Right renal pelvis (tissue), 4 donors: ENCODE data around the gene INPPL1. TPM values are rescaled to one million over a fixed set of nuclear protein-coding genes. Genes with fewer than 3 reads are reported as not detected.

Experiments
- DNase-seq, 4 donors: peaks; one replicate each; pipeline ENCODE4 v3.0.0-alpha.2; 2013; ENCODE audit warnings: low read depth in 4 of 4, low spot score in 3 of 4, missing footprints in 1 of 4
- polyA plus RNA-seq, 4 donors: library from polyadenylated mRNA; unstranded; fragments of 120-200 nt; gene quantifications; one replicate each; pipeline ENCODE4 v1.2.1, GENCODE V29; 2013; ENCODE audit not compliant: insufficient read length in 4 of 4

INPPL1 gene
- polyA plus RNA-seq, 4 donors = 131 to 171 (median 145) TPM

- DNase-seq = no peak
Measured at GRCh38 chr11:72230764-72231365, 6.3 kb downstream of the INPPL1 start.

DNA sequence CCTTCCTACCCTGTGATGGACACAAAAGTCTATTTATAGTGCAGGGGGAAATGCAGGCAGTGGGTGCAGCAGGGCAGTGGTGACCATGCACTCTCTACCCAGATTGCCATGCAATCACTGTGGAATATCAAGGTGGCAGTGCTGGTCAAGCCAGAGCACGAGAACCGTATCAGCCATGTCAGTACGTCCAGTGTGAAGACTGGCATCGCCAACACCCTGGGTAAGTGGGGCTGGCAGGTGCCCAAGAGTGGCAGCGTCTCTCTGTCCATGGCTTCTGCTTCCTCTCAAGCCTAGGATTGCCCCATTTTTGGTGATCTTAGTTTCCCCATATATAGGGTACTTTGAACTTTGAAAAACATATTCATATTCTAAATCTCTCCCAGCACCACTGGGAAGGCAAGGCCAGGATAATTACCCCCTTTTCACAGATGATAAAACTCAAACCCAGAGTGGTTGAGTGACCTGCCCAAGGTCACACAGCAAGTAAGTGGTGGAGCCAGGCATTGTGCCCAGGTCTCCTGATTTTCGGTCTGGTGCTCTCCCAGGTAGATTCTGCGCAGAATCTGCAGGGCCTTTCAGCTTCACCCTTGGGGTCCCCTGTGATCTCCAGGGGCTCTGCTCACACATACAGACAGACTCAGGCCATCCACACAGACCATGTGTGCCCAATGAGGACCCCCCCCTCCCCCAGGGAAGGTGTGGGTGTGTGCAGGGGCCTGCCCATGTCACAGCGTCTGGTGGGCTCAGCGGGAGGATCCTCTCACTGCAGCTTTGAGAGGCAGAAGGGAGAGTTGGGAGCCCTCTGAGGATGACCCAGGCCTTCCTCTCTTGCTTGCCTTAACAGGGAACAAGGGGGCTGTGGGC, 7.1 kb downstream of the INPPL1 start:
- no peak for DNase-seq

- no peak for DNase-seq
Measured at GRCh38 chr11:72232260-72233055, 7.9 kb downstream of the INPPL1 start.

GRCh38 chr11:72233056-72233772, 8.6 kb downstream of the INPPL1 start:
- DNase-seq = no peak

DNA sequence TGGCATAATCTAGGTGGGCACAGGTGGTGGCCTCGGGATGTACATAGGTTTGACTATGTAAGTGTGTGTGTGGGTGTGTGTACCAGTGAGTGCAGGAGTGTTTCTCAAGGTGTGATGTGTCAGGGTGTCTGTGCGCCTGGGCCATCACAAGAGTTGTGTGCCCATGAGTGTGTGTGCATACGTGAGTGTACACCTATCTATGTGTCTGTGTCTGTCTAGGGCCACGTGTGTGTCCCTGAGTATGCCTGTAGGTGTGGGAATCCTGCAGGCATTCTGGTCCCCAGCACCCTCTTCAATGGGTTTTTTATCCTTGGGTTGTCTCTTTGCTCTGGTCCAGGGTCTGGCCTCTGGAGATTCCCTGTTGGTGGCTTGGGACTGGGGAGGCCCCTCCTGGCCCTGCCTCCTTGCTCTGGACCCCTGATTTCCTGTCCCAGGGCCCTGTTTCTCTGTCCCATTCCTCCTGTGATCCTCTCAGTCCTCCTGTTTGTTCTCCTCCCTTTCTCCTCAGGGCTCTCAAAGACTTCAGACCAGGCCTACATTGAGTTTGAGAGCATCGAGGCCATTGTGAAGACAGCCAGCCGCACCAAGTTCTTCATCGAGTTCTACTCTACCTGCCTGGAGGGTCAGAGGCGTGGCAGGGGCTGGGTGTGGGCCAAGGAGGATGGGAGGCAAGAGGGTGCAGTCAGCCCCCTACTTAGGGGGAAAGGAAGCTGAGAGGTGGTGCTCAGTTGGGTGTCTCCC, 9.4 kb downstream of the INPPL1 start:
- DNase-seq = no peak

DNA sequence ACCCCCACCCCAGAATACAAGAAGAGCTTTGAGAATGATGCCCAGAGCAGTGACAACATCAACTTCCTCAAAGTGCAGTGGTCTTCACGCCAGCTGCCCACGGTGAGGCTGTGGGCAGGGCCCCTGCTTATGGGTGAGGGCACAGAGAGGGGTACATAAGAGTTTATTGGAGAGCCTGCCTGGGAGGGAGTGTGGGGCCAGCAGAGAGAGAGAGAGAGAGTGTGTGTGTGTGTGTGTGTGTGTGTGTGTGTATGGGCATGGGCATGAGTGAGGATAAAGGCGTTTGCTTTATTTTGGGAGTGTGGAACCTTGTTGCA, 9.9 kb downstream of the INPPL1 start:
- DNase-seq = no peak

DNA sequence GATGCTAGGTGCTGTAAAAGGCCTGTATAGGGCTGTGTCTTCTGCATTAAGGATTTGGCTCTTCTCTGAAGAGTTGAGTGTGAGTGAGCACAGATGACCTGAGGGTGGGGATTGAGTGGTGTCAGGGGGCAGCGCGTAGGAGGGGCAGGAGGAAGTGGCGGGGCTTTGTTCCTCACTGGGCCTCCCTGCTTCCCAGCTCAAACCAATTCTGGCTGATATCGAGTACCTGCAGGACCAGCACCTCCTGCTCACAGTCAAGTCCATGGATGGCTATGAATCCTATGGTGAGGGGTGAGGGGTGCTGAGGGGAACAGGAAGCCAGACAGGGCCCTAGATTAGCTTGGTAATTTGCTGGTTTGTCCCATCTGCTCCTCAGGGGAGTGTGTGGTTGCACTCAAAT, 10.4 kb downstream of the INPPL1 start:
- no peak for DNase-seq

DNA sequence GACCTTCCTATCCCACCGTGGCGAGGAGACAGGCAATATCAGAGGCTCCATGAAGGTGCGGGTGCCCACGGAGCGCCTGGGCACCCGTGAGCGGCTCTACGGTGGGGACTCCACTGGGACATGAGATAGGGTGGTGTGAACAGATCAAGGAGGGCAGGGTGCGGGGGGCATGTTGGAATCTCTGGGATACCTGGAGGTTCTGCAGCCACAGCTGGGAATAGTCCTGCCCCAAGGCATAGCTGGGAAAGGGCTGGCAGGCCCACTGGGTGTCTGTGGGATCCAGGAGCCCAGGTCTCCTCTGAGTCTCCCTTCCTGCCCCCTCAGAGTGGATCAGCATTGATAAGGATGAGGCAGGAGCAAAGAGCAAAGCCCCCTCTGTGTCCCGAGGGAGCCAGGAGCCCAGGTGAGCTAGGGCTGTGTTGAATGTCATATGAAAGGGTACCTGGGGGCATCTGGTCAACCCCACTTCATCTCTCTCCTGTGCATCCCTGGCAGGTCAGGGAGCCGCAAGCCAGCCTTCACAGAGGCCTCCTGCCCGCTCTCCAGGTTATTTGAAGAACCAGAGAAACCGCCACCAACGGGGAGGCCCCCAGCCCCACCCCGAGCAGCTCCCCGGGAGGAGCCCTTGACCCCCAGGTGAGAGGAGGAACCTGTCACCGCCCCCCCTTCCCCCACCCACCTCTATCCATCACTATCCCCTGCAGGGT, 10.9 kb downstream of the INPPL1 start:
- DNase-seq = no peak

GRCh38 chr11:72236083-72236697, 11.6 kb downstream of the INPPL1 start:
- DNase-seq = no peak

GRCh38 chr11:72236774-72237111, 12.2 kb downstream of the INPPL1 start:
- DNase-seq = no peak

DNA sequence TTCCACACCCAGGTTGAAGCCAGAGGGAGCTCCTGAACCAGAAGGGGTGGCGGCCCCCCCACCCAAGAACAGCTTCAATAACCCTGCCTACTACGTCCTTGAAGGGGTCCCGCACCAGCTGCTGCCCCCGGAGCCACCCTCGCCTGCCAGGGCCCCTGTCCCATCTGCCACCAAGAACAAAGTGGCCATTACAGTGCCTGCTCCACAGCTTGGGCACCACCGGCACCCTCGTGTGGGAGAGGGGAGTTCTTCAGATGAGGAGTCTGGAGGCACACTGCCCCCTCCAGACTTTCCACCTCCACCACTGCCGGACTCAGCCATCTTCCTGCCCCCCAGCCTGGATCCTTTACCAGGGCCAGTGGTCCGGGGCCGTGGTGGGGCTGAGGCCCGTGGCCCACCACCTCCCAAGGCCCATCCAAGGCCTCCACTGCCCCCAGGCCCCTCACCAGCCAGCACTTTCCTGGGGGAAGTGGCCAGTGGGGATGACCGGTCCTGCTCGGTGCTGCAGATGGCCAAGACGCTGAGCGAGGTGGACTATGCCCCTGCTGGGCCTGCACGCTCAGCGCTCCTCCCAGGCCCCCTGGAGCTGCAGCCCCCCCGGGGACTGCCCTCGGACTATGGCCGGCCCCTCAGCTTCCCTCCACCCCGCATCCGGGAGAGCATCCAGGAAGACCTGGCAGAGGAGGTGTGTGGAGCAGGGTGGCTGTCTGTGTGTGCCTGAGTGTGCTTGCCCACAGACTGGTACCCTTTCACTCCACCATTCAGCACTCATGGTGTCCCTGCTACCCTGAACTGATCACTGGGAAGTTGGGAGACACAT, 12.8 kb downstream of the INPPL1 start:
- no peak for DNase-seq

DNA sequence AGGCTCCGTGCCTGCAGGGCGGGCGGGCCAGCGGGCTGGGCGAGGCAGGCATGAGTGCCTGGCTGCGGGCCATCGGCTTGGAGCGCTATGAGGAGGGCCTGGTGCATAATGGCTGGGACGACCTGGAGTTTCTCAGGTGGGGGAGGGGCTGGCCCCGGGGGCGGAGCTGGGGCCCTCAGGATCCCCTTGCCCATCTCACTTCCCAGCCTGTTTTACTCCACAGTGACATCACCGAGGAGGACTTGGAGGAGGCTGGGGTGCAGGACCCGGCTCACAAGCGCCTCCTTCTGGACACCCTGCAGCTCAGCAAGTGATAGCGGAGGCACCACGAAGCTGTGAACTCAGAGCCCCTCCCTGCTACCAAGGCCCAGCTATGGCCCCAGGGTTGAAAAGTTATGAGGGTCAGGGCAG, 13.5 kb downstream of the INPPL1 start:
- no peak for DNase-seq

DNA sequence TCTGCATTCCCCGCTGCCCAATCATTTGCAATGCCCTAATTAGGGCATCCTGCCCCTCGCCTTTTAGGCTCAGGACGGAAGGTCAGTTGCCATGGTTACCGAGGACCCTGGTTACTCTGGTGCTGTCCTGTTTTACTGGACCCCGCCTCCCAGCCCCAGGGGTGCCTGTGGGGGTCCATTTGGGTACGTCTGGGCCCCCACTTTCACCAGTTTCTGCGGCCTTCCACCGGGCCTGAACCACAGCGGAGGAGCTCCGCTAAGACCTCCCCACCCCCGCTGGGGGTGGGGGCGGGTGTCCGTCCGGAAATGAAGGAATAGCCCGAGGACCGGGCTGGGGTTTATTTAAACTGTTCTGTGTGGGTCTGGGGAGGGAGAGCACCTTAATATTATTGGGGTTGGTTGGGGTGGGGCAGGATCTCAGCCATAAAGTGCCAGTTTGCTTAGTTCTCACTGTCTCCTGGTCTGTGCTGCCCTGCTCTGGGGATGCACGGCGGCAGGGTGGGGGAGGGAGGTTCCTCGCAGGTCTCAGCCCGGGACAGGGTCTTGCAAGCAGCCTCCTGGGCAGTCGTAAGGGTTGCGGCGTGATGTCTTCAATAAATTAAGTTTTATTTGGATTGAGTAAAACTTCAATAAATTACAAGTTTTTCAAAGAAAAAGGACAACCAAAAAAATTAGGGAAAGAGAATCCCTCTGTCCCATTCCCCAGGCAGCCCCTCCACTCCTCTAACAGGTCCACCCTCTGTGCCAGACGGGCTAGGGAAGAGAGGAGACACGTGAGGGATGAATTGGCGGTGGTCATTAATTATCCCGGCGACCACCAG, 14.1 kb downstream of the INPPL1 start:
- DNase-seq = no peak

GRCh38 chr11:72239313-72239848, 14.8 kb downstream of the INPPL1 start:
- DNase-seq = no peak

DNA sequence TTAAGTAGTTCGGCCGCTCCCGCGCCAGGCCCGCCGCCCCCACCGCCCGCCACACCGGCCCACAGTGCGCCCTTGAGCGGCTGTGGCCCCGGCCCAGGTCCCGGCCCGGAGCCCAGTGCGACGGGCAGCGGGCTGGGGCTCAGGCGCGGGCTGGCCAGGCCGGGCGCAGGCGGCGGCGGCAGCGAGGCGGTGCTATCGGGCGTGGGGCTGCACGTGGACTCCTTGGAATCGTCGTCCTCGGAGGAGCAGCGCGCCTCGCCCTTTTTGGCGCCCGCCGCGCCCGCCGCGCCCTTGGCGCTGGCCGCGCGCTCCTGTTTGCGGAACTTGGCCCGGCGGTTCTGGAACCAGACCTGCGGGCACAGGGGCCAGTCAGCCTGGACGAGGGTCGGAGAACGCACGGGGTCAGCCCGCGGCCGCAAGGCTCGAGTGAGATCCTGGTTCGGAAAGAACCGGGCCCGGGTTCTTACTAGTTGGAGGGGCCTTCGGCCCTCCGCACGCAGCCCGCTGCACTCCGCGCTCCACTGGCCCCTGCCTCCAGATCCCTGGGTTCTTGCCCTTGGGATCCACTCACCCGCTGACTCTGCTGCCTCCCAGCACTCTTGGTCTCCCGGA, 15.4 kb downstream of the INPPL1 start:
- no peak for DNase-seq

DNA sequence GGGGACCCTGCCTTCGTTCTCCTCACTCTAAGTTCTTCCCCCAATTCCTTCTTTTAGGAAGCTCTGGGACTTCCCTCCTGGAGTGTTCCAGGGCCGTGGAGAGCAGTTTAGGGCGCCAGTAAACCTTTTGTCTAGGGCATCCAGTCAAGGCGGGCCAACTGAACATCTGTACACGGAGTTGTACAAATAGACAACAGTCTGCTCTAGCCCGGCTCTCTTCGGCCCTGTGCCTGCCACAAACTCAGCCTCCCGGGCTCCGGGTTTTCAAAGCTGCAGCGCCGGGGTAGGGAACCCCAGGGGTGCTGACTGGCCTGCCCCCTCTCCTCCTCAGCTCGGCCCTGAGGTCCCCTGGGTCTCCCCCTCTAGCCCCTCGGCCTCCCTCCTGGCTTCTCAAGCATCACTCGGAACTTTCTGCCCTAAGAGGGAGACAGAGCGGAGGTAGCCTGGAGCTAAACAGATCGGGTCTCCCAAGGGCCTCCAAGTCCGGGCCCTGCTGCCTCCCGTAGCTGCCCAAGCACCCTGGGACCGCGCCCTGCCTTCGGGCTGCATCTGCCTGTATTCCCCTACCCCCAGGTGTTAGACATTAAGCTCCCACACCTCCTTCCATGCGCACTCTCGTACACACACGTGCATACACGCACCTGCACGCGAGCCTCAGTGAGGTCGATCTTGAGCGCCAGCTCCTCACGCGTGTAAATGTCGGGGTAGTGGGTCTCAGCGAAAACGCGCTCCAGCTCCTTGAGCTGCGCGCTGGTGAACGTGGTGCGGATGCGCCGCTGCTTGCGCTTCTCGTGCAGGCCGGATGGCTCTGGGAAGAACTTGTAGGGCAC, 16.1 kb downstream of the INPPL1 start:
- no peak for DNase-seq
